Astrocyte (in vitro differentiated cells and primary cell): Measurements from ENCODE around the gene HK3.

Experiments used
- CTCF ChIP-seq: IDR thresholded peaks from 2 replicates; pipeline ENCODE4 v1.5.1; 2011; ENCODE audit warnings: low read depth, mild to moderate bottlenecking, inconsistent platforms, low read length, moderate library complexity; ENCODE audit not compliant: insufficient read depth
- EZH2 ChIP-seq: IDR thresholded peaks from 2 replicates; pipeline ENCODE4 v1.6.1; 2012; ENCODE audit warnings: mild to moderate bottlenecking, low read length, inconsistent platforms; ENCODE audit not compliant: insufficient read depth

- no peak for TF ChIP-seq CTCF
- TF ChIP-seq EZH2 = no peak
These were observed 14.6 kb downstream of the HK3 start for GRCh38 chr5:176884571-176884890.
